ENCODE results near the gene SENP3. TPM values are rescaled to one million over a fixed set of nuclear protein-coding genes. Genes with fewer than 3 reads are reported as not detected.

SENP3 gene
- total RNA-seq, 3 donors from 2014 or later (not counting 1 experiment from before 2014, with no cell fraction given), result 36.9 to 42.3 (median 39.1) TPM

GRCh38 chr17:7513850-7514419 is 47.8 kb upstream of the SENP3 start:
- Mint-ChIP-seq H3K4me1 (peaks cover 0 to 11% of the 10 kb centered on the region in 2 donors), H3K27me3 (ENCODE audit: low read depth in 2 of 2) (no peaks in the 10 kb centered on the region), H3K27ac (peak overlapping the region in 1 of 2 donors; percentile 55), H3K4me3 (no peak overlapping the region), H3K9me3 (no peaks in the 10 kb centered on the region), H3K36me3 (no peaks in the 10 kb centered on the region)
- Histone ChIP-seq H3K27me3 (ENCODE audit: control insufficient read depth, insufficient read depth, low read length) (no peaks in the 10 kb centered on the region), H3K27ac (ENCODE audit: low read length) (no peak overlapping the region), H3K36me3 (ENCODE audit: control insufficient read depth, insufficient read depth, low read length) (peaks cover 53% of the 10 kb centered on the region), H3K4me1 (ENCODE audit: control insufficient read depth, insufficient read depth, low read length) (no peaks in the 10 kb centered on the region), H3K9me3 (ENCODE audit: control insufficient read depth, insufficient read depth, low read length) (no peaks in the 10 kb centered on the region), H3K4me3 (ENCODE audit: low read length) (no peak overlapping the region)
- TF ChIP-seq, protein P1, sequence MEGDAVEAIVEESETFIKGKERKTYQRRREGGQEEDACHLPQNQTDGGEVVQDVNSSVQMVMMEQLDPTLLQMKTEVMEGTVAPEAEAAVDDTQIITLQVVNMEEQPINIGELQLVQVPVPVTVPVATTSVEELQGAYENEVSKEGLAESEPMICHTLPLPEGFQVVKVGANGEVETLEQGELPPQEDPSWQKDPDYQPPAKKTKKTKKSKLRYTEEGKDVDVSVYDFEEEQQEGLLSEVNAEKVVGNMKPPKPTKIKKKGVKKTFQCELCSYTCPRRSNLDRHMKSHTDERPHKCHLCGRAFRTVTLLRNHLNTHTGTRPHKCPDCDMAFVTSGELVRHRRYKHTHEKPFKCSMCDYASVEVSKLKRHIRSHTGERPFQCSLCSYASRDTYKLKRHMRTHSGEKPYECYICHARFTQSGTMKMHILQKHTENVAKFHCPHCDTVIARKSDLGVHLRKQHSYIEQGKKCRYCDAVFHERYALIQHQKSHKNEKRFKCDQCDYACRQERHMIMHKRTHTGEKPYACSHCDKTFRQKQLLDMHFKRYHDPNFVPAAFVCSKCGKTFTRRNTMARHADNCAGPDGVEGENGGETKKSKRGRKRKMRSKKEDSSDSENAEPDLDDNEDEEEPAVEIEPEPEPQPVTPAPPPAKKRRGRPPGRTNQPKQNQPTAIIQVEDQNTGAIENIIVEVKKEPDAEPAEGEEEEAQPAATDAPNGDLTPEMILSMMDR (IDR thresholded peaks at IDR 0.05), result no peak
- intact Hi-C loops (cut with micrococcal nuclease), result loop anchor here (1.0 to 10.0 kb wide), 3 partner anchors 47 to 171 kb away; partner anchors contain the start of genes SENP3, TP53 and WRAP53
- WGBS (ENCODE audit: insufficient coverage), result 84% methylated on average over 17 of the region's 17 CpGs
- DNase-seq (peak in 1 of 2 donors; percentile 10), ATAC-seq (no peak)

DNA sequence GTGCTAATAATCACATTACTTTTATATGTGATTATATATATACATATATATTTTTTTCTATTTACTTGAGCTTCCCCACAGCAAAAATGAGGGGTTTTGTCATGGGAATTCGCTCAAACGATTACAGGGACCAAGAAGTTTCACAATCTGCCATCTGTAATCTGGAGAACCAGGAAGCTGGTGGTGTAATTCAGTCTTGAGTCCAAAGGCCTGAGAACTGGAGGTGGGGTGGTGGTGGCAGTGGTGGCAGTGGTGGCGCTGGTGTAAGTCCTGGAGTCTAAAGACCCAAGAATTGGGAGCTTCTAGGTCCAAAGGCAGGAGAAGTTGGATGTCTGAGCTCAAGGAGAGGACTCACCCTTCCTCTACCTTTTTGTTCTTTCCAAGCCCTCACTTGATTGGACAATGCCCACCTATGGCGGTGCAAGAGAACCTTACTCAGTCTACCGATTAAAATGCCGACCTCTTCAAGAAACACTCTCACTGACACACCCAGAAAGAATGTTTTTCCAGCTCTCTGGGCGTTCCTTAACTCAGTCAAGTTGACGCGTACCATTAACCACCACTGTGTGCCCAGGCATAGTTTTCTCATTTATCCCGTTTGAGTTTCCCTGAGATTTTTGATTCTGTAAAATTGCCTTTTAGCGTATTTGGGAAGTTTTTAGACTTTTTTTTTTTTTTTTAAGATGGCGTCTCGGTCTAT is 45.7 kb upstream of the SENP3 start:
- no peaks in the 10 kb centered on the region for H3K36me3 Mint-ChIP-seq
- intact Hi-C loops (cut with micrococcal nuclease), result loop anchor here (2.0 to 10.0 kb wide), 2 partner anchors 73 to 169 kb away; partner anchors contain the start of genes TP53 and WRAP53
- TF ChIP-seq, protein P1 (IDR thresholded peaks at IDR 0.05), result no peak
- no peak overlapping the region for H3K27ac Mint-ChIP-seq
- no peak overlapping the region for H3K4me3 ChIP-seq (ENCODE audit: low read length)
- H3K27me3 ChIP-seq (ENCODE audit: control insufficient read depth, insufficient read depth, low read length), result no peaks in the 10 kb centered on the region
- H3K9me3 Mint-ChIP-seq, result no peaks in the 10 kb centered on the region
- 87% methylated on average over 13 of the region's 13 CpGs for WGBS (ENCODE audit: insufficient coverage)
- ATAC-seq (no peak), DNase-seq (no peak)
- no peaks in the 10 kb centered on the region for H3K27me3 Mint-ChIP-seq (ENCODE audit: low read depth in 2 of 2)
- no peak overlapping the region for H3K27ac ChIP-seq (ENCODE audit: low read length)
- no peaks in the 10 kb centered on the region for H3K4me1 ChIP-seq (ENCODE audit: control insufficient read depth, insufficient read depth, low read length)
- no peaks in the 10 kb centered on the region for H3K9me3 ChIP-seq (ENCODE audit: control insufficient read depth, insufficient read depth, low read length)
- H3K4me3 Mint-ChIP-seq, result no peak overlapping the region
- peaks cover 35% of the 10 kb centered on the region for H3K36me3 ChIP-seq (ENCODE audit: control insufficient read depth, insufficient read depth, low read length)
- peaks cover 0 to 11% of the 10 kb centered on the region in 2 donors for H3K4me1 Mint-ChIP-seq

DNA sequence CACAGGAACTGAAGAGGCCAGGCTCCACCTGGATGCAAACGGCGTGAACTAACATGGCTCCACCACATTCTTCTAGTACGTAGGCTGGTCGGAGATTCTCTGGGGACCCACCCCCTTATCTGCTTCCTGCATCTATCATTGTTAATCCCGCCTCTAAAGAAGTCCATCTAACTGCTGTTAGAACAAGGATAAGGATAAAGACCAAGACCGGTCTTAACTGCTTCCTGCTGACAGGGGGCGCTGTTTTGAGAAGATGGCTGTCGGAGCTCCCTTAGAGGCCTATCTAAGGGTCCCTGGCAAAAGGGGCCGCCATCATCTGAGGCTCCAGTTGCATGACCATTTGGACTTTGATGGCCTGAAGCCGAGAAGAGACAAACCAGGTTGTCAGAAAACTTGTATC is 38.7 kb upstream of the SENP3 start:
- Histone ChIP-seq H3K27me3 (ENCODE audit: control insufficient read depth, insufficient read depth, low read length) (no peaks in the 10 kb centered on the region), H3K4me1 (ENCODE audit: control insufficient read depth, insufficient read depth, low read length) (no peaks in the 10 kb centered on the region), H3K36me3 (ENCODE audit: control insufficient read depth, insufficient read depth, low read length) (no peaks in the 10 kb centered on the region), H3K4me3 (ENCODE audit: low read length) (no peak overlapping the region), H3K27ac (ENCODE audit: low read length) (no peak overlapping the region), H3K9me3 (ENCODE audit: control insufficient read depth, insufficient read depth, low read length) (peaks cover 2% of the 10 kb centered on the region)
- intact Hi-C loops (cut with micrococcal nuclease), result loop anchor here (2.0 kb wide), 1 partner anchor 38 kb away; the partner anchor contains the start of gene SENP3
- no peaks in the 10 kb centered on the region for H3K9me3 Mint-ChIP-seq
- H3K36me3 Mint-ChIP-seq, result no peaks in the 10 kb centered on the region
- ATAC-seq, result peak in 2 of 3 donors; percentile 56 to 65
- H3K4me3 Mint-ChIP-seq, result no peak overlapping the region
- H3K4me1 Mint-ChIP-seq, result peaks cover 0 to 6% of the 10 kb centered on the region in 2 donors
- peak in 1 of 2 donors; percentile 78 for DNase-seq
- 58% methylated on average over 10 of the region's 10 CpGs for WGBS (ENCODE audit: insufficient coverage)
- no peaks in the 10 kb centered on the region for H3K27me3 Mint-ChIP-seq (ENCODE audit: low read depth in 2 of 2)
- no peak overlapping the region for H3K27ac Mint-ChIP-seq
- TF ChIP-seq, protein P1 (IDR thresholded peaks at IDR 0.05), result peak; percentile 56
